ENCODE data around the gene NEMP2. TPM values are rescaled to one million over a fixed set of nuclear protein-coding genes. Genes with fewer than 3 reads are reported as not detected.

Gene NEMP2
- total RNA-seq, 2 experiments from 2014 or later: 17.2 to 19.5 TPM

GRCh38 chr2:190481339-190481738, 53.2 kb downstream of the NEMP2 start:
- H3K27me3 Mint-ChIP-seq: no peaks in the 10 kb centered on the region
- no peak overlapping the region for H3K4me3 Mint-ChIP-seq
- peaks cover 26% of the 10 kb centered on the region for H3K36me3 Mint-ChIP-seq (ENCODE audit: low read depth)
- H3K27ac Mint-ChIP-seq: no peak overlapping the region
- DNase-seq: no peak
- CTCF ChIA-PET: interaction anchor here (1.1 kb wide), 1 partner anchor 182 kb away, joined by 3 read pairs; no protein-coding TSS in a partner anchor
- no peak for ATAC-seq
- no peaks in the 10 kb centered on the region for H3K9me3 Mint-ChIP-seq
- H3K4me1 Mint-ChIP-seq (ENCODE audit: low read depth): peaks cover 17% of the 10 kb centered on the region
- POLR2A ChIA-PET: interaction anchor here (1.0 kb wide), 1 partner anchor 22 kb away, joined by 4 read pairs; no protein-coding TSS in a partner anchor
- TF ChIP-seq CTCF (IDR thresholded peaks at IDR 0.05): no peak
- intact Hi-C loops (cut with micrococcal nuclease): no loop called here

- POLR2A ChIA-PET: no interaction called here
- Mint-ChIP-seq H3K27me3 (no peaks in the 10 kb centered on the region), H3K36me3 (ENCODE audit: low read depth) (peaks cover 22% of the 10 kb centered on the region), H3K27ac (no peak overlapping the region), H3K9me3 (no peaks in the 10 kb centered on the region), H3K4me3 (no peak overlapping the region), H3K4me1 (ENCODE audit: low read depth) (peaks cover 7% of the 10 kb centered on the region)
- ATAC-seq: no peak
- DNase-seq: no peak
- CTCF ChIA-PET: interaction anchor here (0.9 to 1.3 kb wide), 2 partner anchors 16 to 33 kb away, joined by 3 to 5 read pairs; no protein-coding TSS in a partner anchor
- intact Hi-C loops (cut with micrococcal nuclease): no loop called here
- no peak for TF ChIP-seq CTCF (IDR thresholded peaks at IDR 0.05)
Observed at GRCh38 chr2:190478572-190479195, 55.8 kb downstream of the NEMP2 start.

GRCh38 chr2:190477661-190478454, 56.7 kb downstream of the NEMP2 start:
- DNase-seq (no peak), ATAC-seq (no peak)
- TF ChIP-seq CTCF (IDR thresholded peaks at IDR 0.05): no peak
- H3K27me3 Mint-ChIP-seq: no peaks in the 10 kb centered on the region
- H3K9me3 Mint-ChIP-seq: peaks cover 2% of the 10 kb centered on the region
- no peak overlapping the region for H3K27ac Mint-ChIP-seq
- ChIA-PET CTCF (interaction anchor here (0.7 to 1.3 kb wide), 5 partner anchors 11 to 303 kb away, joined by 3 to 5 read pairs (median 3); no protein-coding TSS in a partner anchor), POLR2A (interaction anchor here (0.6 kb wide), 1 partner anchor 135 kb away, joined by 3 read pairs; the partner anchor contains the start of gene INPP1)
- H3K4me3 Mint-ChIP-seq: no peak overlapping the region
- intact Hi-C loops (cut with micrococcal nuclease): no loop called here
- H3K4me1 Mint-ChIP-seq (ENCODE audit: low read depth): peaks cover 7% of the 10 kb centered on the region
- peaks cover 24% of the 10 kb centered on the region for H3K36me3 Mint-ChIP-seq (ENCODE audit: low read depth)

GRCh38 chr2:190470256-190470826, 64.2 kb downstream of the NEMP2 start:
- Mint-ChIP-seq H3K4me1 (ENCODE audit: low read depth) (peaks cover 36% of the 10 kb centered on the region), H3K27ac (no peak overlapping the region), H3K4me3 (no peak overlapping the region), H3K27me3 (no peaks in the 10 kb centered on the region), H3K36me3 (ENCODE audit: low read depth) (peaks cover 46% of the 10 kb centered on the region), H3K9me3 (peaks cover 4% of the 10 kb centered on the region)
- no peak for ATAC-seq
- ChIA-PET POLR2A (interaction anchor here (1.4 kb wide), 1 partner anchor 9 kb away, joined by 4 read pairs; no protein-coding TSS in a partner anchor), CTCF (interaction anchor here (1.2 kb wide), 1 partner anchor 23 kb away, joined by 5 read pairs; no protein-coding TSS in a partner anchor)
- TF ChIP-seq CTCF (IDR thresholded peaks at IDR 0.05): no peak
- intact Hi-C loops (cut with micrococcal nuclease): no loop called here
- no peak for DNase-seq

All from activated CD8-positive, alpha-beta T cell treated with anti-CD3 and anti-CD28 coated beads for 36 hours (primary cell).